Activated CD4-positive, alpha-beta memory T cell treated with anti-CD3 and anti-CD28 coated beads, Interleukin-2, amount 10 ng/mL, durations not matched to agents 7 days and 5 days (primary cell): ENCODE results near the gene SEC14L1. TPM values are rescaled to one million over a fixed set of nuclear protein-coding genes. Genes with fewer than 3 reads are reported as not detected.
"Not testable (repeated sequence)": the region's sequence is repeated elsewhere in the genome, so short reads cannot be mapped to it uniquely, and the experiment has no call there.

Source experiments
- CTCF ChIA-PET: fragments of 350-600 bp; sonication (Branson Sonifier 250); formaldehyde crosslinking; loops from one replicate; lab custom pipeline; 2021; ENCODE audit warnings: antibody characterized with exemption, inconsistent platforms; lab: Charles Lee
- POLR2A ChIA-PET: fragments of 350-600 bp; sonication (Branson Sonifier 250); formaldehyde crosslinking; loops from one replicate; lab custom pipeline; 2021; ENCODE audit warnings: antibody characterized with exemption; lab: Charles Lee
- DNase-seq: peaks from one replicate; pipeline ENCODE4 v3.0.0-alpha.2; 2020
- H3K27ac Mint-ChIP-seq: one replicate; pipeline ENCODE4 v1.8.0; 2021; ENCODE audit warnings: mild to moderate bottlenecking, mixed read lengths
- H3K27me3 Mint-ChIP-seq: one replicate; pipeline ENCODE4 v1.8.0; 2021; ENCODE audit warnings: mixed read lengths
- H3K36me3 Mint-ChIP-seq: one replicate; pipeline ENCODE4 v1.8.0; 2021; ENCODE audit warnings: low read depth, mixed read lengths
- H3K4me1 Mint-ChIP-seq: one replicate; pipeline ENCODE4 v1.8.0; 2021; ENCODE audit warnings: mixed read lengths
- H3K4me3 Mint-ChIP-seq: one replicate; pipeline ENCODE4 v1.8.0; 2021; ENCODE audit warnings: mild to moderate bottlenecking, mixed read lengths
- H3K9me3 Mint-ChIP-seq: one replicate; pipeline ENCODE4 v1.8.0; 2021; ENCODE audit warnings: mixed read lengths
- total RNA-seq, 2 experiments: library from RNA; stranded (reverse); gene quantifications; one replicate each; pipeline ENCODE4 v1.2.3, GENCODE V29; 2021

Gene SEC14L1
- total RNA-seq, 2 experiments from 2014 or later = 77.2 to 82.2 TPM

DNA sequence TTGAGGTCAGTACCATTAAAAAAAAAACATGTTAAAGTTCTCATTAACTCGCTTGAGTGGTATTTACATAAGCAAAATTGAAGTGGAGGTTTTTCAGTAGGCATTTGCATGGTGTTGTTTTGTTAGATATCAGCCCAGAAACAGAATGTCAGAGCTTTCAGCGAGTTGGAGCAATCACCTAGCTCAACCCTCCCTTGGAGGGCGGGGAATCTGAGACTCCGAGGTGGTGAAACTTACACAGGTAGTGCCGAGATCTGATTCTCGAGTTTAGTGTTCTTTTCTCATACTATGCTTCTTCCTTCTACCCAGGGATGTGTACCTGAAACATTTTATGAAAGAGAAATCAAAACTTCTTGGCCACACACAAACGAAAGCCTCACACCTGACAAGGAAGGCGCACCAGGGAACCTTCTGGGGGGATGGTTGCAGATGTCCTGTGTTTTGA, 6.6 kb downstream of the SEC14L1 start:
- Mint-ChIP-seq H3K4me3 (no peak overlapping the region), H3K36me3 (peaks cover 83% of the 10 kb centered on the region)
- POLR2A ChIA-PET = no interaction called here

DNA sequence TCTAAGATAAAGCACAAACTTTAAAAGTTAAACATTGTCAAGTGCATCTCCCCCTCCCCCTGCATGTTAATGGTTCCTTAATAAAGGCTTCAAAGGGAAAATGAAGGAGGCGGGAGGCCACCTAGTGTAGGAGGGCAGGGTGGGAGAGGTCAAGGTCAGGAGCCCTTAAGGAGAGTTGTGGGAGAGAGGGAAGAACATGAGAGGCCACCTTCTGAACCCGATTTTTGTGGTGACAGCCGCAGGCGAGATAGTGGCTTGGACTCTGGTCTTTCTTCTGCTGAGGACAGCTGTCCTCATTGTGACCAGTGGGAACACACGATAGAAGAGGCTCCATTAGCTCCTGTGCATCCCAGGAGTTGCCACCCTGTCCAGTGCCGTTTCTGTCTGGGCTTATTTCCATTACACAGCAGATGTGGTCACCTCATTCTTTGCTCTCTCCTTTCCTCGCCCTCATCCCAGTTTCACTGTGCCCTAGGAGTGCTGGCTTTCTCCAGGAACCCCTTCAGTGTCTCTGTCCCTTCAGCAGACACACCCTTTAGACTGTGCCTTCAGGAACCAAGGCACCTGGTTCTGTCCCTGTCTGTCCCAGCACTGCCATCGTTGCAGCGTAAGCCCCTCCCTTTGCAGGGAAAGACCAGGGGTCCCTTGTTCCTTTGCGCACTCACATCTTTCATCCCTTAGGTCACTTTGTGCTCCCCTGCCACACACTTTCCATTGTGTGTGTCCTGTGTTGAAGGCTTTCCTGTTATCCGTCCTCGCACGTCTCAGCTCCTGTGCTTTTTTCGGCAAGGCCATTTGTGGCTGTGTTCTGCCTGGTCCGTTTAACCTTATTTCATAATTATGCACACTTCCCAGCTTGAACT, 7.5 kb downstream of the SEC14L1 start:
- POLR2A ChIA-PET = no interaction called here
- H3K9me3 Mint-ChIP-seq = no peaks in the 10 kb centered on the region
- no peak for DNase-seq
- H3K4me1 Mint-ChIP-seq = peaks cover 58% of the 10 kb centered on the region
- no peaks in the 10 kb centered on the region for H3K27me3 Mint-ChIP-seq
- no peak overlapping the region for H3K27ac Mint-ChIP-seq
- H3K4me3 Mint-ChIP-seq = no peak overlapping the region
- peaks cover 80% of the 10 kb centered on the region for H3K36me3 Mint-ChIP-seq
- CTCF ChIA-PET = no interaction called here

More for the DNA sequence above, 6.6 kb downstream of the SEC14L1 start:
- H3K27ac Mint-ChIP-seq = no peak overlapping the region
- DNase-seq = no peak
- H3K27me3 Mint-ChIP-seq = no peaks in the 10 kb centered on the region
- no peaks in the 10 kb centered on the region for H3K9me3 Mint-ChIP-seq
- CTCF ChIA-PET = interaction anchor here (0.7 kb wide), 1 partner anchor 60 kb away, joined by 3 read pairs; no protein-coding TSS in a partner anchor
- H3K4me1 Mint-ChIP-seq = peaks cover 63% of the 10 kb centered on the region

DNA sequence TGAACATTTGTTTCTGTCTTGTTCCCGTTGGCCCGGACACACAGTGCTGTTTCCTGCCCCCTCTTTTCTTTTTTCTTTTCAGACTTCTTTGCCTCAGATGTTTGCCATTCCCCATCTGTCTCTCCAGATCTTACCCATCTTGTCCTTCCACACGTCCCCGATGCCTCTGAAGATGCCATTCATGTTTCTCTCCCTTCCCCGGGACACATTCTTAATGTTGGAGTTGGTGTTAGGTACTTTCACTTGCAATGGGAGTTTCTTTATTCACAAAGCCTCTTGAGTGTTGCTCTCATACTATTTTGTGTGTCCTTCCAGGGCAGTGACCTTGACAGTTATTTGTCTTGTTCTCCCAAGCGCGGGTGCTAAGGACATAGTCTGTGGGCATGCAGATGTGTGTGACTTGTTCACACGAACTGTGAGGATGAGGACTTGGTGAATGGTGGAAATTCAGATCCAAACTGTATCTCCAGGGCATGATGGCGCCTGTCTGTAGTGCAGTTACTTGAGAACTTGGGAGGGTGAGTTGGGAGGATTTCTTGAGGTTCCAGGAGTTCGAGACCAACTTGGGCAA, 8.3 kb downstream of the SEC14L1 start:
- no peak for DNase-seq
- peaks cover 55% of the 10 kb centered on the region for H3K4me1 Mint-ChIP-seq
- no peaks in the 10 kb centered on the region for H3K27me3 Mint-ChIP-seq
- POLR2A ChIA-PET = no interaction called here
- no peak overlapping the region for H3K27ac Mint-ChIP-seq
- CTCF ChIA-PET = no interaction called here
- peaks cover 76% of the 10 kb centered on the region for H3K36me3 Mint-ChIP-seq
- no peak overlapping the region for H3K4me3 Mint-ChIP-seq
- no peaks in the 10 kb centered on the region for H3K9me3 Mint-ChIP-seq

DNA sequence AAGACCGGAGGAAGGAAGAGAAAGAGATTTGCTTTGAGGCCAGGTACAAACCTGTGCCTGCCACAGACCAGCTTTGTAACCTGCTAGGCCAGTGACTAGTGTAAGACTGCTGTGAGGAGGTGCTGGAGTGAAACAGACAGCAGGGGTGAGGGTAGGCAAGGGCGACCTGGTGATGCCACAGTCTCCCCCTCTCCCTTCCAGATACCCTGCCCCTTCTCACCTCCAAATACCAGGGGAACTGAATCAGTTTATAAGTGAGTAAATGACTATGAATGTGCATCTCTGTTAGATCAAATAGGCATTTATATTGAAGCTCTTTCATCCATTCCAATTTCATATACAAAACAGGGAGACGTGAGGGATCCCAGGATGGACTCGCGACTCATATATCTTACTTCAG, 9.4 kb downstream of the SEC14L1 start:
- POLR2A ChIA-PET = no interaction called here

DNA sequence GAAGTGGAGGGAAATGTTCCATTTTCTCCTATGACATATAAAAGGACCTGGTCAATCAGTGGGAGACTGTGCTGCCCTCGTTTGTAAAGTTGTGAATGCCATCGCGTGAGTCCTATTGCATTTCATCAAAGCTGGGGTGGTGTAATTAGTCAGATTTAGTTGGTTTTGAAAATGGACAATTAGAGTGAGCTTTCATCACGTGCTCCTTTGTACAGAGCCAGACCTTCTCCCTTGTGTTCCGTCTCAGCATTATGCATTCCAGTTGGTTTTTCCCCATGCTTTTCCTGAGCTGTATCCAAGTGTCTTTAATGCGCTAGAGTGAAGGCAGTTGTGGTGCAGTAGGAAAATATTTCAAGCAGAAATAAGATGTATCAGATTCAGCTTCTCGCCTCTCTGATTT, 10.4 kb downstream of the SEC14L1 start:
- peaks cover 55% of the 10 kb centered on the region for H3K4me1 Mint-ChIP-seq
- ChIA-PET POLR2A (interaction anchor here (0.6 to 1.0 kb wide), 2 partner anchors 10 to 12 kb away, joined by 3 to 5 read pairs; partner anchors contain the start of gene SEC14L1), CTCF (interaction anchor here (0.6 kb wide), 1 partner anchor 105 kb away, joined by 4 read pairs; no protein-coding TSS in a partner anchor)
- peaks cover 68% of the 10 kb centered on the region for H3K36me3 Mint-ChIP-seq
- no peak overlapping the region for H3K27ac Mint-ChIP-seq
- H3K4me3 Mint-ChIP-seq = no peak overlapping the region
- no peaks in the 10 kb centered on the region for H3K27me3 Mint-ChIP-seq
- H3K9me3 Mint-ChIP-seq = no peaks in the 10 kb centered on the region
- no peak for DNase-seq

More for the DNA sequence above, 9.4 kb downstream of the SEC14L1 start:
- Mint-ChIP-seq H3K36me3 (peaks cover 69% of the 10 kb centered on the region), H3K27me3 (no peaks in the 10 kb centered on the region), H3K9me3 (no peaks in the 10 kb centered on the region), H3K27ac (no peak overlapping the region), H3K4me1 (peaks cover 56% of the 10 kb centered on the region), H3K4me3 (no peak overlapping the region)
- DNase-seq = no peak
- CTCF ChIA-PET = no interaction called here

DNA sequence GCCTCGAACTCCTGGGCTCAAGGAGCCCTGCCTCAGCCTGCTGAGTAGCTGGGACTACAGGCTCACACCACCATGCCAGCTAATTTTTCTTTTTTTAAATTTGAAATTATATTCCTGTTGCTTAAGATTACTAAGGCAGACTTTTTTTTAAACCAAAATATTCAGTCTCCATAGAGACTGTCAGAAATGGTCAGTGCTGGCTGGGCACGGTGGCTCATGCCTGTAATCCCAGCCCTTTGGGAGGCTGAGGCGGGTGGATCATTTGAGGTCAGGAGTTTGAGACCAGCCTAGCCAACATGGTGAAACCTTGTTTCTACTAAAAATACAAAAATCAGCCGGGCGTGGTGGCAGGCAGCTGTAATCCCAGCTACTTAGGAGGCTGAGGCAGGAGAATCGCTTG, 11.3 kb downstream of the SEC14L1 start:
- peaks cover 47% of the 10 kb centered on the region for H3K4me1 Mint-ChIP-seq
- CTCF ChIA-PET = interaction anchor here (0.6 kb wide), 1 partner anchor 106 kb away, joined by 4 read pairs; no protein-coding TSS in a partner anchor
- POLR2A ChIA-PET, H3K9me3 Mint-ChIP-seq, DNase-seq, H3K27me3 Mint-ChIP-seq, H3K4me3 Mint-ChIP-seq, H3K27ac Mint-ChIP-seq: not testable (repeated sequence)
- peaks cover 61% of the 10 kb centered on the region for H3K36me3 Mint-ChIP-seq

DNA sequence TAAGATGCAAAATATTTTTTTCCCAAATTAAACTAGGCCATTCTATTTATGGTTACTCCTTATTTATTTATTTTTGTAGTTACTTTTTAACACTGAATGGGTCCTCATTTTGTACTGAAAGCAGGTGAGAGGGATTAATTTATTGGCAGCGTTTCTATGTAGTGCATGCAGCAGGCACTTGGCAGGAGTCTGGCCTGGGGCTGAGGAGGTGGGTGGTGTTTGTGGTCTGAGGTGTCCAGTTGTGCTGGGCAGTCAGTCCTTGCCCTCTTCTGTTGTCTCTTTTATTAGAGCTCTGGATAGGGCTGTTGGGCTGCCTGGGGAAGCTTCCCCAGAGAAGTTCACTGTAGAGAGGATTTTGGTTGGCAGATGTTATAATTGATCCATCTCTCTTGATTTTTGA, 12.7 kb downstream of the SEC14L1 start:
- ChIA-PET POLR2A (no interaction called here), CTCF (no interaction called here)
- Mint-ChIP-seq H3K27ac (no peak overlapping the region), H3K9me3 (no peaks in the 10 kb centered on the region), H3K27me3 (no peaks in the 10 kb centered on the region), H3K4me3 (no peak overlapping the region), H3K36me3 (peaks cover 59% of the 10 kb centered on the region), H3K4me1 (peaks cover 39% of the 10 kb centered on the region)
- DNase-seq = no peak

DNA sequence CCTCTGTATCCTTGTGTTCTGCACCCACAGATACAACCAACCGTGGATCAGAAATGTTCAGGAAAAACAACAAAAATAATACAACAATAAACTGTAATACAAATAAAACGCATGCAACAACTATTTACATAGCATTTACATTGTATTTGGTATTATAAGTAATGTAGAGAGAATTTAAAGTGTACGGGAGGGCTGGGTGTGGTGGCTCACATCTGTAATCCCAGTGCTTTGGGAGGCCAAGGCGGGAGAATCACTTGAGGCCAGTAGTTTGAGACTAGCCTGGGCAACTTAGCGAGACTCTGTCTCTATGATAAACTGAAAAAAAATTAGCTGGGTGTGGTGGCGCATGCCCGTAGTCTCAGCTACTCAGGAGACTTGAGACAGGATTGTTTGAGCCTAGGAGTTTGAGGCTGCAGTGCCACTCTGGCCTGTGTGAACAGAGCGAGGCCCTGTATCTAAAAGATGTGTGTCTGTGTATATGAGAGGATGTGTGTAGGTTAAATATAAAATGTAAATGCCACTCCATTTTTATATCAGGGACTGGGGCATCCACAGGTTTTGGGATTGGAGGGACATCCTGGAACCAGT, 13.3 kb downstream of the SEC14L1 start:
- Mint-ChIP-seq H3K4me3 (no peak overlapping the region), H3K4me1 (peaks cover 33% of the 10 kb centered on the region), H3K36me3 (peaks cover 54% of the 10 kb centered on the region), H3K27ac (no peak overlapping the region), H3K27me3 (no peaks in the 10 kb centered on the region), H3K9me3 (no peaks in the 10 kb centered on the region)
- ChIA-PET POLR2A (no interaction called here), CTCF (no interaction called here)
- no peak for DNase-seq

DNA sequence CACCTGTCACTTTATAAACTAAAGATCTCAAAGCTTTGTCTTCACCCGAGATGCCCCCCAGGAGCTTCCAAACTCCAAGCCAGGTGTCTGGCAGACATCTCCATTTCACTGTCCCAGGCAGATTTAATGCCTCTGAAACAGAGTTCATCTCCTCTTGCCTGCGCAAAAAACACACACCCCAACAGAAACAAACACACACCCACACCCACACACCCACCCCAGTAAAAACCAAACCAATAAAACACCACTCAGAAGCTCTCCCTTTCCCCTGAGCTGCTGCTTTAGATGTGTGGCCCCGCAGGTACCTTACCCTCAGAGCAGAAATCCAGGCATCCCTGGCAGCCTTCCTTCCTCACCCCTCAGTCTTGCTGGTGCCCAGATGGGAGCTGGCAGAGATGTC, 14.4 kb downstream of the SEC14L1 start:
- CTCF ChIA-PET = no interaction called here
- Mint-ChIP-seq H3K4me1 (peaks cover 32% of the 10 kb centered on the region), H3K36me3 (peaks cover 52% of the 10 kb centered on the region), H3K9me3 (no peaks in the 10 kb centered on the region), H3K4me3 (no peak overlapping the region), H3K27ac (peak overlapping the region; percentile 1), H3K27me3 (no peaks in the 10 kb centered on the region)
- POLR2A ChIA-PET = interaction anchor here (0.9 kb wide), 1 partner anchor 16 kb away, joined by 3 read pairs; no protein-coding TSS in a partner anchor
- DNase-seq = no peak

DNA sequence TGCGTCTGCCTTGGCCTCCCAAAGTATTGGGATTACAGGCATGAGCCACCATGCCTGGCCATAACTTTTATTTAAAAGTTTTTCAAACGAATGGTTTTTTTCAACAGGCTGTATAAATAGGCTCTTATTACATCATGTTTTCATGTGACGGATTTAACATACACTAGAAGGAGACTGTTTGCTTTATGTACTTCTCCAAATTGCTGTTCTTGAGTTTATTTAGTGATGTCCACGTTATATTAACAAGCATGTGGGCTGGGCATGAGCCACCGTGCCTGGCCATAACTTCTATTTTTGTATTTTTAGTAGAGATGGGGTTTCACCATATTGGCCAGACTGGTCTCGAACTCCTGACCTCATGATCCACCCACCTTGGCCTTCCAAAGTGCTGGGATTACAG, 17.0 kb downstream of the SEC14L1 start:
- CTCF ChIA-PET, H3K27me3 Mint-ChIP-seq, H3K27ac Mint-ChIP-seq, DNase-seq, H3K4me3 Mint-ChIP-seq, H3K9me3 Mint-ChIP-seq, POLR2A ChIA-PET: not testable (repeated sequence)
- peaks cover 40% of the 10 kb centered on the region for H3K4me1 Mint-ChIP-seq
- H3K36me3 Mint-ChIP-seq = peaks cover 48% of the 10 kb centered on the region

DNA sequence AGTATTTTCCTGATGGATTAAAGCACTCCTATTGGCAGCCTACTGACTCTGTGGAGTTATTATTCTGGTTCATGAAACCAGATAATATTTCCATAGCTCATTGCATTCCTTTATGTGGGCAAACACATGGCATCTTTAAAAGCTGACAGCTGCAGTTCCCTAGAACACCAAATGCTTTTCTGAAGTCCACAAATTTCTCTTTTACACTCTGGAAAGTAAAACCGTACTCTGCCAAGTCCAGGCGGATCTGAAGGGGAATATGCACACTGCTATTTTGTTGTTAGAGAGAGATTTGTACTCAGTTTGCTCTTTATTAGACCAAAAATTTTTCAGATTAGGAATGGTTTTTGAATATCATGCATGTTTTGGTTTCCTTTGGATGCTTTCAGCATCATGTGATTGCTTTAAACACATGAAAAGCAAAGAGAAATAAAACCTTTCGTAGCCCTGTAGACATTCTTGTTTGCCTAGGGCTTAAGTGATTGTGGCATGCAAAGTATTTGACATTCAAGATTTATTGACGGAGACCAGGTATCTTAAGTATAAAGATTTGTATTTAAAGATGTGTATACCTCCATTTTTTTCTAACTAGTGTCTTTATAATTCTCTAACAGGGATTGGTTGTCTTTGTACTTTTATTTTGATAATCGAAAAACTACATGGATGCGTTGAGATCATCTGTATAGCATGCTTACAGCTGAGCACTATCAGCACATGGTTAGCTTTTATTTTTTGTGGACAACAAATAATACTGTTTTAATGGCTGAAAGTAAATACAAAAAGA, 19.5 kb downstream of the SEC14L1 start:
- CTCF ChIA-PET = no interaction called here
- Mint-ChIP-seq H3K27ac (no peak overlapping the region), H3K4me1 (peaks cover 43% of the 10 kb centered on the region), H3K27me3 (no peaks in the 10 kb centered on the region), H3K4me3 (no peak overlapping the region), H3K36me3 (peaks cover 65% of the 10 kb centered on the region), H3K9me3 (peaks cover 3% of the 10 kb centered on the region)
- DNase-seq = no peak
- POLR2A ChIA-PET = interaction anchor here (1.2 to 1.8 kb wide), 2 partner anchors 10 to 22 kb away, joined by 4 to 5 read pairs; no protein-coding TSS in a partner anchor

DNA sequence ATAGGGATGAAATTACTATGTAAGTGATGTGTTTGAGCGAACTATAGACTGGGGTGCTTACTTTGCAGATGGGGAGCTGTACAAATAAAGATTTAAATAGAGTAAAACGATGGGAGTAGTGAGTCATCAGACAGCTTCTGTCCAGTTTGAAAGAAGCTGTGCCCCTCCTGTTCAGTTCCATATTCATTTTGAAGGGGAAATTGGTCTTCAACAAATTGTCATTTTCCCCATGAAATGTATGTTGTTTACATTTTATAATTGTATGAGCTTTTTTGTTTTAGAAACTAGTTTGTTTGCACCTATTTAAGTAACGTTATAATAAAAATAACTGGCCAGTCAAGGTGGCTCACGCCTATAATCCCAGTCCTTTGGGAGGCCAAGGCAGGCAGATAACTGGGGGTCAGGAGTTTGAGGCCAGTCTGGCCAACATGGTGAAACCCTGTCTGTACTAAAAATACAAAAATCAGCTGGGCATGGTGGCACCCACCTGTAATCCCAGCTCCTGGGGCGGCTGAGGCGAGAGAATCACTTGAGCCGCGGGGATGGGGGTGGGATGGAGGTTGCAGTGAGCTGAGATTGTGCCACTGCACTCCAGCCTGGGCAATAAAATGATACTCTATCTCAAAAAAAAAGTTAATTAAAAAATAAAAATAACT, 20.2 kb downstream of the SEC14L1 start:
- DNase-seq = no peak
- CTCF ChIA-PET = no interaction called here
- H3K9me3 Mint-ChIP-seq = peaks cover 6% of the 10 kb centered on the region
- POLR2A ChIA-PET = interaction anchor here (1.2 to 1.8 kb wide), 2 partner anchors 9 to 21 kb away, joined by 4 to 5 read pairs; no protein-coding TSS in a partner anchor
- no peak overlapping the region for H3K27ac Mint-ChIP-seq
- no peaks in the 10 kb centered on the region for H3K27me3 Mint-ChIP-seq
- peaks cover 66% of the 10 kb centered on the region for H3K36me3 Mint-ChIP-seq
- H3K4me3 Mint-ChIP-seq = no peak overlapping the region
- H3K4me1 Mint-ChIP-seq = peaks cover 41% of the 10 kb centered on the region
